Forelimb muscle (tissue), 1 donor: ENCODE results near the gene SNAI1. TPM values are rescaled to one million over a fixed set of nuclear protein-coding genes. Genes with fewer than 3 reads are reported as not detected.

Experiments used
- DNase-seq: peaks from one replicate; pipeline ENCODE4 v3.0.0-alpha.2; 2013; ENCODE audit warnings: low read depth
- polyA plus RNA-seq: library from polyadenylated mRNA; unstranded; fragments of 120-200 nt; gene quantifications from one replicate; pipeline ENCODE4 v1.2.1, GENCODE V29; 2013; ENCODE audit not compliant: insufficient read length

Gene SNAI1
- polyA plus RNA-seq, 1 donor = 10.7 TPM

GRCh38 chr20:50034567-50035180 lies 51.9 kb downstream of the SNAI1 start:
- DNase-seq = no peak

GRCh38 chr20:50036703-50037102 lies 53.9 kb downstream of the SNAI1 start:
- no peak for DNase-seq

- DNase-seq = no peak
These were observed 54.3 kb downstream of the SNAI1 start for GRCh38 chr20:50037123-50037522.

- no peak for DNase-seq
These were observed 54.8 kb downstream of the SNAI1 start for GRCh38 chr20:50037575-50037974.

- DNase-seq = no peak
These were observed 55.4 kb downstream of the SNAI1 start for GRCh38 chr20:50038169-50038568.

Other genes starting within 250 kb of the SNAI1 start
- gene SLC9A8, start 170.2 kb upstream of the SNAI1 start, polyA plus RNA-seq = 5.7 TPM
- gene SPATA2, start 67.5 kb upstream of the SNAI1 start, polyA plus RNA-seq = 5.7 TPM
- 45.3 TPM for gene RNF114, start 46.6 kb upstream of the SNAI1 start, polyA plus RNA-seq
- 110 TPM for gene UBE2V1, start 130.2 kb downstream of the SNAI1 start, polyA plus RNA-seq
- gene PEDS1, start 170.7 kb downstream of the SNAI1 start, polyA plus RNA-seq = 26.1 TPM
- 7.6 TPM for gene CEBPB, start 207.8 kb downstream of the SNAI1 start, polyA plus RNA-seq